ENCODE results near the gene PLEKHO1. TPM values are rescaled to one million over a fixed set of nuclear protein-coding genes. Genes with fewer than 3 reads are reported as not detected.
"Not testable (repeated sequence)": the region's sequence is repeated elsewhere in the genome, so short reads cannot be mapped to it uniquely, and the experiment has no call there.

The PLEKHO1 gene
- total RNA-seq, 1 experiment from 2014 or later, result 50.0 TPM

DNA sequence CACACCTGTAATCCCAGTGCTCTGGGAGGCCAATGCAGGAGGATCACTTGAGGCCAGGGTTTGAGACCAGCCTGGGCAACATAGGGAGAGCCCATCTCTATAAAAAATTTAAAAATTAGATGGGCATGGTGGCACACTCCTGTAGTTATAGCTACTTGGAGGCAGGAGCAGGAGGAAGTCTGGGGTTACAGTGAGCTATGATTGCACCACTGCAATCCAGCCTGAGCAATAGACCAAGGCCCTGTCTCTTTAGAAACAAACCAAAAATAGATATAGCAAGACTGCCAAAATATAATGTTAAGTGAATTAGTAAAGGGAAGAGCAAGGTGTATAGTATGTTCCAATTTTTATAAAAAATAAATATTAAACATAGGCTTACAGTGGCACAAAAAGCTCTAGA lies 28.8 kb downstream of the PLEKHO1 start:
- no peaks in the 10 kb centered on the region for H3K27me3 ChIP-seq

DNA sequence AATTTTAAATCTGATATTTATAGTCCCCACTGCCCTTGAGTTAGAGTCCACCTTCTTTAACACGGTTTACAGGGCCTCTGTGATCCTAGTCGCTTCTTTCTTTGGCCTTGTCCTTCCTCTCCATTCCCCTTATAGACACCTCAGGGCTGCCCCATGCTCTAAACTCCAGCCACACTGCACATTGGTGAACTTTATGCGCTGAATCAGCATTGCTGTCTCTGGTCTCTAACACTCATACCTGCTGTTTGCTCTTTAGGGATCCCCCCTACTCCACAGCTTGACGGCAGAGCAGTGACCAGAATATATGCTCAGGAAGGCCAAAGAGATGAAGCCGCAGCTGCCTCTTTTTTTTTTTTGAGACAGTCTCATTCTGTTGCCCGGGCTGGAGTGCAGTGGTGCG lies 30.2 kb downstream of the PLEKHO1 start:
- H3K9me3 ChIP-seq (replicated peaks), result no peaks in the 10 kb centered on the region
- DNase-seq, result no peak
- H3K4me1 ChIP-seq, result no peaks in the 10 kb centered on the region
- no peak overlapping the region for H3K27ac ChIP-seq
- H3K27me3 ChIP-seq, result no peaks in the 10 kb centered on the region
- H3K36me3 ChIP-seq, result no peaks in the 10 kb centered on the region
- H3K4me3 ChIP-seq, result no peak overlapping the region

More for the DNA sequence above, 28.8 kb downstream of the PLEKHO1 start:
- H3K9me3 ChIP-seq (replicated peaks), result no peaks in the 10 kb centered on the region
- DNase-seq, result no peak
- no peak overlapping the region for H3K27ac ChIP-seq
- no peak overlapping the region for H3K4me3 ChIP-seq
- H3K4me1 ChIP-seq, result peaks cover under 1% of the 10 kb centered on the region; the same call in 1 of the 2 replicates
- no peaks in the 10 kb centered on the region for H3K36me3 ChIP-seq

DNA sequence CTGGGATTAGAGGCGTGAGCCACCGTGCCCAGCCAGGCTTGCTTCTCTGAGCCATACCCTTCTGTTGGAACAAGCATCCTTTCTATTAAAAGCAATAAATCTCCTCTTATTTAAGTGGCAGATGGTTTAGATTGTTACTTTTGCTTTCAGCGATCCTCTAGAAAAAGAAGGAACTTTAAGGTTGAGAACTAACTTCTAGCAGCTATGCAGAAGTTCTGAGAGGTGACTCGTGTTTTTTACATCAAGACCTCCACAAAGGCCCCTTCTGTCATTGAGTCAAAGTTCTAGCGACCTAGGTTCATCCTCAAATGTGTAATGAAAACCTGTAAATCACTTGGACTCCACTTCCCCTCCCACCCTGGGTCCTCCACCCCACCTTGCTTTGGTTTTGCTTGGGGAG lies 30.8 kb downstream of the PLEKHO1 start:
- Histone ChIP-seq H3K9me3 (replicated peaks) (no peaks in the 10 kb centered on the region), H3K27ac (no peak overlapping the region), H3K36me3 (no peaks in the 10 kb centered on the region), H3K27me3 (no peaks in the 10 kb centered on the region), H3K4me3 (no peak overlapping the region), H3K4me1 (no peaks in the 10 kb centered on the region)
- DNase-seq, result no peak

DNA sequence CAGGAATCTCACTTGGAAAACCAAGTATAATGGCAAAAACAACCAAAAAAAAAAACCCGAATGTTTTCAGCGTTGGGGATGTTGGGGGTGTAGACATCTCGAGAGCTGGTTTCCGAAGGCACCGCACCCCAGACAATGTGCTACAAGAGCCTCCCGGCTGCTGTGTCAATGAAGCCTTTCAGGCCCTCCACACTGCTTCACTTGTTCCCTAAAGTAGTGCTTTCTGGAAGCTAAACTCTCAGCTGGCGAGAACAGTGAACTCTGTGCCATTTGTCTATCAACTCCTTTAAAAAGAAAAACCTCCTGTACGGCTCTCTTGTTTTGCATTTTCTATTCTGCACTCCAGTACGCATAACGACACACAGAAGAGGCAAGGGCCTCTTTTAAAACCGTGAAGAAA lies 32.5 kb downstream of the PLEKHO1 start:
- DNase-seq, result no peak
- no peaks in the 10 kb centered on the region for H3K27me3 ChIP-seq
- no peak overlapping the region for H3K27ac ChIP-seq
- no peaks in the 10 kb centered on the region for H3K9me3 ChIP-seq (replicated peaks)
- no peak overlapping the region for H3K4me3 ChIP-seq
- H3K4me1 ChIP-seq, result no peaks in the 10 kb centered on the region
- no peaks in the 10 kb centered on the region for H3K36me3 ChIP-seq

DNA sequence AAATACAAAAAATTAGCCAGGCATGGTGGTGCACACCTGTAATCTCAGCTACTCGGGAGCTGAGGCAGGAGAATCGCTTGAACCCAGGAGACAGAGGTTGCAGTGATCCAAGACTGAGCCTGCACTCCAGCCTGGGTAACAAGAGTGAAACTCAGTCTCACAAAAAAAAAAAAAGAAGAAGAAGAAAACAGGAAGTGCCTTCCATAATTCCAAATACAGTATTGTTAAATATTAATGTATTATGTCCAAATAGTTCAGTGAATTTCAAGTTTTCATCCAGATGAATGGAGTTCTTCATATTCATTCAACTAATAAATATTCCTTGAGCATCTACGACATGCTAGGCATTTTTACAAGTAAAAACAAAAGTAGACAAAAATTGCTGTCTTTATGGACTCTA lies 33.3 kb downstream of the PLEKHO1 start:
- no peaks in the 10 kb centered on the region for H3K27me3 ChIP-seq
- H3K4me3 ChIP-seq, result no peak overlapping the region
- H3K4me1 ChIP-seq, result 0 out of 2 replicates have a peak, but pooled peaks cover 3% of the 10 kb centered on the region
- no peaks in the 10 kb centered on the region for H3K36me3 ChIP-seq
- DNase-seq, result no peak
- no peak overlapping the region for H3K27ac ChIP-seq
- no peaks in the 10 kb centered on the region for H3K9me3 ChIP-seq (replicated peaks)

DNA sequence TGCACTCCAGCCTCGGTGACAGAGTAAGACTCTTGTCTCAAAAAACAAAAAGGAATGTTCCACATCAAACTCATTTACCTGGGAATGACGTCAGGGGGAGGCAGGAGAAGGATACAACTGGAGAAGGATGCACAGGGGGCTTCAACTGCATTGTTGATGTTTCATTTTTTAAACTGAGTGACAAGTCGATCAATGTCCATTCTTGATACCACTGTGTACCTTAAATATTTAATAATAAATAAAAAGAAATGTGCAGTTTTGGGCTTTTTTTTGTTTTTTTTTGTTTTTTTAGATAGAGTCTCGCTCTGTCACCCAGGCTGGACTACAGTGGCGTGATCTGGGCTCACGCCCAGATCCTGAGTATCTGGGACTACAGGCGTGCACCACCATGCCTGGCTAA lies 35.8 kb downstream of the PLEKHO1 start:
- Histone ChIP-seq H3K36me3 (no peaks in the 10 kb centered on the region), H3K4me1 (0 out of 2 replicates have a peak, but pooled peaks cover 3% of the 10 kb centered on the region), H3K27ac (no peak overlapping the region), H3K4me3 (no peak overlapping the region), H3K27me3 (no peaks in the 10 kb centered on the region), H3K9me3 (replicated peaks) (no peaks in the 10 kb centered on the region)
- DNase-seq, result no peak

DNA sequence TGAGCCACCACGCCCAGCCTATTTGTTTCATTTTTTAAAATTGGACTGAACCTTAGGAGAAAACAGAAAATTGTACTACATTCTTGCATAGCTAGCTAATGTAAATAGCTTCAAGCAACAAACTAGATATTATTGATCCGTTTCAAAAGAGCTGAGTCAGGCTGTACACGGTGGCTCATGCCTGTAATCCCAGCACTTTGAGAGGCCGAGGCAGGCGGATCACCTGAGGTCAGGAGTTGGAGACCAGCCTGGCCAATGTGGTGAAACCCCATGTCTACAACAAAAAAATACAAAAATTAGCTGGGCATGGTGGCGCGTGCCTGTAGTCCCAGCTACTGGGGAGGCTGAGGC lies 36.7 kb downstream of the PLEKHO1 start:
- not testable (repeated sequence) for H3K36me3 ChIP-seq; H3K9me3 ChIP-seq (replicated peaks); H3K27me3 ChIP-seq; DNase-seq; H3K27ac ChIP-seq; H3K4me1 ChIP-seq; H3K4me3 ChIP-seq

DNA sequence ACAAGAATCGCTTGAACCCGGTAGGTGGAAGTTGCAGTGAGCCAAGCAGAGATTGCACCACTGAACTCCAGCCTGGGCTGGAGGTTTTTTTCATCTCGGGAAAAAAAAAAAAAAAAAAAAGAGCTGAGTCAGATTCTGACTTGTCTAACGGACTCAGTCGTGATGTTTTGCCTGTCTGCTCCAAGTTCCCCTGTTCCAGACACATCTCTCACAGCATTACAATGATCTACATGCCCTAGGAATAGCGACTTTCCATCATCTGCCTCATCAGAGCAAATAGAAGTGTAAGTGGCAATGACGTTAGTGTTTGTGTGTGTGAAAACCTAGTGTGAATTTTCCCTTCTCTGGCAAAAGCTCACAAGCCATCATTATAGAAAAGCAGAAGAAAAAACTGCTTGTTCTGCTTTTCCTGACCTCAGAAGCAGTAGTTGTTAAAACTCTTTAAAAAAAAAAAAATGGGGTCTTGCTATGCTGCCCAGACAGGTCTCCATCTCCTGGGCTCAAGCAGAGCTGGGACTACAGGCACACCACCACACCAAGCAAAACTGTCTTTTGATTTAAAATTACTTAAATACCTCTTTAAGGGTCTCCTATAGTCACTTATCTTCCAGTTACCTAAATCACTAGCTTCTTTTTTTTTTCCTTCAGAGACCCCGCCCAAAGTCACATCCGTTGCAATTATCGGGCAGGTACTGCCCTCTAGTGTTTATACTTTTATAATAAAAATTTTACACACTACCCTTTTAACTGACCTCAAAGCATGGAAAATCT lies 37.3 kb downstream of the PLEKHO1 start:
- H3K36me3 ChIP-seq, result no peaks in the 10 kb centered on the region
- no peak overlapping the region for H3K27ac ChIP-seq
- H3K4me3 ChIP-seq, result no peak overlapping the region
- 0 out of 2 replicates have a peak, but pooled peaks cover 3% of the 10 kb centered on the region for H3K4me1 ChIP-seq
- peak in 1 of 2 experiments; percentile 64 for DNase-seq
- H3K27me3 ChIP-seq, result no peaks in the 10 kb centered on the region
- no peaks in the 10 kb centered on the region for H3K9me3 ChIP-seq (replicated peaks)

DNA sequence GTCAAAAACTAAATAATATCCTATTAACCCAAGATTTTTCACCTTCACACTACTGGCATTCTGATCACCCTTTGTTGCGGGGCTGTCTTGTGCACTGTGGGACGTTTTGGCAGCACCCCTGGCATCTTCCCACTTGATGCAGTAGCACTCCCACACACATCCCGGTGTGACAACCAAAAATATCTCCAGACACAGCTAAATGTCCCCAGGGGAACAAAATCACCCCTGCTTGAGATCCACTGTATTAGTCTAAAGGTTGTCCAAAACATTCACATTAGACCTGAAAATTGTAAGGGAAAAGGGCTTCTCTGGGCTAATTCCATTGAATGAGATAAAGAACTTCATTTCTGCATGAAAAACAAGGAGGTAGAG lies 37.8 kb downstream of the PLEKHO1 start:
- Histone ChIP-seq H3K9me3 (replicated peaks) (no peaks in the 10 kb centered on the region), H3K4me1 (0 out of 2 replicates have a peak, but pooled peaks cover 3% of the 10 kb centered on the region), H3K4me3 (no peak overlapping the region), H3K27me3 (no peaks in the 10 kb centered on the region), H3K36me3 (no peaks in the 10 kb centered on the region), H3K27ac (no peak overlapping the region)
- no peak for DNase-seq

DNA sequence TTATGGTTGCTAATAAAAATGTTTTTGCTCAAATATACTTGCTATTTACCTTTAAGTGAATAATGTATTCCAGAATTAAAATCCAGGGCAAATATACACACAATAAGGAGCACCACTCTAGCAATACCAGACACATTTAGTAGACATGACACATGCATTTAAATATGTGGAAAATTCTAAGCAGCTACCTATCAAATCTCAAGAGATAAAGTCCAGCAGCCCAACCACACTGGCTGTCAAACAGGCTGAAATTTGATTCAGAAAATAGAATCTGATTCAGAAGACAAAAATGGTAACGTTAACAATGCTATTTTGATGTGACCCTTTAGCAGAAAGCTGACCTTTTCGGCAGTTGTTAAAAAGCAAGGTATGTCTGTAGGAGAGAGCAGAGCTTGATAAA lies 42.3 kb downstream of the PLEKHO1 start:
- DNase-seq, result no peak
- H3K9me3 ChIP-seq (replicated peaks), result no peaks in the 10 kb centered on the region
- 0 out of 2 replicates have a peak, but pooled peaks cover 3% of the 10 kb centered on the region for H3K4me1 ChIP-seq
- no peaks in the 10 kb centered on the region for H3K27me3 ChIP-seq
- peak overlapping the region; percentile 36 for H3K27ac ChIP-seq
- H3K4me3 ChIP-seq, result no peak overlapping the region
- no peaks in the 10 kb centered on the region for H3K36me3 ChIP-seq

DNA sequence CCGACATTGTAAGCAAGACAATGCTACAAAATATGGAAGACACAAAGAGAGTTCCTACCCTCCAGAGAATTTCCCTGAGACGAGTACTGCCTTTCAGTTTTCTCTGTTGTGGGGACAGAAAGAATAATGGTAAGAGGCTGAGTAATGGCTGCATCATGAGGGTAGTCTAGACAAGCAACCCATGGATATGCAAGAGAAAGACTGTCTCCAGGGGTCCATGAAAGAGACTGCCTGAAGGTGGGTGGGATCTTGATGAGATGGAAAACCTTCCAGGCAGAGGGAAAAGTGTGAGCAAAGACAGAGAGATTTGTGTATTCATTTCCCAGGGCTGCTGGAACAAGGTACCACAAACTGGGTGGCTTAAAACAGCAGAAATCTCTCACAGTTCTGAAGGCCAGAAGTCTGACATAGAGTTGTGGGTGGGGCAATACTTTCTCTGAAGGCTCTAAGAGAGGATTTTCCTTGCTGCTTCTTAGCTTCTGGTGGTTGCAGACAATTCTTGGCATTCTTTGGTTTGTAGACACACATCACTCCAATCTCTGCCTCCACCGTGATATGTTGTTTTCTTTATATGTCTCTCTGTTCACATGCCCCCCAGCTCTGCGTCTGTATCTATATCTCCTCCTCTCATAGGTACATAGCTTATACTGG lies 44.8 kb downstream of the PLEKHO1 start:
- no peaks in the 10 kb centered on the region for H3K36me3 ChIP-seq
- no peaks in the 10 kb centered on the region for H3K9me3 ChIP-seq (replicated peaks)
- DNase-seq, result no peak
- H3K27ac ChIP-seq, result no peak overlapping the region
- H3K4me1 ChIP-seq, result no peaks in the 10 kb centered on the region
- H3K27me3 ChIP-seq, result no peaks in the 10 kb centered on the region
- H3K4me3 ChIP-seq, result no peak overlapping the region

DNA sequence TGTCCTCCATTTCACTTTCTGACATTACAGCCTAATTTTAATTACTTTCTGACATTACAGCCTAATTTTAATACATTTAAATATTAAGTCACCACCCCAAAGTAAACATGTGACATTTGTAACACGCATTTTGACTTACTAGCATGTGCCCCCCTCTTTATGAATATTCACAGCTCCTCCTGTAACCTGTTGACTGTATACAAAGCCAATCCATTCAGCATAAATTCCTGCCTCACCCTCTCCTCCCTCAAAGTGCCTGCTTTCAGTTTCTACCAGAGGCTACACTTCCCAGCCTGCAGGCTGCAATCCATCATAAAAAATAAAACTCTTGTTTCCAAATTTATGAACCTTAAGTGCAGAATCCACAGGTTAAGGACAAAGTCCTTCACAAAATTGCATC lies 46.7 kb downstream of the PLEKHO1 start:
- Histone ChIP-seq H3K4me3 (no peak overlapping the region), H3K36me3 (no peaks in the 10 kb centered on the region), H3K4me1 (no peaks in the 10 kb centered on the region), H3K27ac (no peak overlapping the region), H3K9me3 (replicated peaks) (no peaks in the 10 kb centered on the region), H3K27me3 (no peaks in the 10 kb centered on the region)
- no peak for DNase-seq

DNA sequence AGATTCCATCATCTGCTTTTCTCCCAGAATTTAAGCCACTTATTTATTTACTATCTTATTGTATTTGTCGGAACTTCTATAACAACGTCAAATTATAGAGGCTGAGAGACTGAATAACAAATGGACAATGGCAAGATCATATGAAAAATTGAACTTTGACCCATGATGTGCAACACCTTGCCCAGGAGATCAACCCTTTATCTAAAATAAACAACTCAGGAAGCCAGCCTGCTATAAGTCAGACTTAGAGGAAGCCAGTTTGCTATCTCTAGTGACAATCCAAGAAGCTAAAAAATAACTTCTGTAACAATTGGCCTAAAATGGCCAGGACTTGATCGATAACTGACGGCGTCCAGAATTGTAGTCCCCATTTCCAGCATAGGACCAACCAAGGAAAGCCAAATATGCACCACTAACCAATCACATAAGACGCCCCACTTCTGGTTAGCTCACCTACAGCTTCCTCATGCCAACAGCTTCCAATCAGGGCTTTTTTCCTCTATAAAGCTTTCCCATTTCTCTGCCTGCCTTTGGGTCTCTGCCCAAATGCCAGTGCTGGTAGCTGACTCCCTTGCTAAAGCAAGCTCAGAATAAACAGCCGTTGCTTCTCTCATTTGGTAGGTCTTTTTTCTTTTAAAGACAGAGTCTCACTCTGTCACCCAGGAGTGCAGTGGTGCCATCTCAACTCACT lies 57.7 kb downstream of the PLEKHO1 start:
- DNase-seq, result no peak
- Histone ChIP-seq H3K36me3 (no peaks in the 10 kb centered on the region), H3K9me3 (replicated peaks) (no peaks in the 10 kb centered on the region), H3K27ac (no peak overlapping the region), H3K4me1 (no peaks in the 10 kb centered on the region), H3K4me3 (no peak overlapping the region), H3K27me3 (no peaks in the 10 kb centered on the region)

DNA sequence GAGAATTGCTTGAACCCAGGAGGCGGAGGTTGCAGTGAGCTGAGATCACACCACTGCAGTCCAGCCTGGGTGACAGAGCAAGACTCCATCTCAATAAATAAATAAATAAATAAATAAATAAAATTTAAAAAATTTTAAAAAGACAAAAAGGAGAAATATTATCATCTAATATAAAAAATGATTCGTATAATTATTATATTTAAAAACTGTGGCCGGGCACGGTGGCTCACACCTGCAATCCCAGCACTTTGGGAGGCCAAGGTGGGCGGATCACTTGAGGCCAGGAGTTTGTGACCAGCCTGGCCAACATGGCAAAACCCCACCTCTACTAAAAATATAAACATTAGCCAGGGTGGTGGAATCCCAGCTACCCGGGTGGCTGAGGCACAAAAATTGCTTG lies 58.7 kb downstream of the PLEKHO1 start:
- not testable (repeated sequence) for H3K9me3 ChIP-seq (replicated peaks); H3K4me3 ChIP-seq; H3K27me3 ChIP-seq; H3K27ac ChIP-seq; H3K4me1 ChIP-seq; H3K36me3 ChIP-seq; DNase-seq
